Endothelial cell (in vitro differentiated cells): ENCODE results near the gene TBX4. TPM values are rescaled to one million over a fixed set of nuclear protein-coding genes. Genes with fewer than 3 reads are reported as not detected.

ENCODE experiments used
- DNase-seq: peaks from one replicate; pipeline ENCODE4 v3.0.0; 2021; ENCODE audit warnings: low spot score
- H3K27ac Mint-ChIP-seq: one replicate; pipeline ENCODE4 v1.8.0; 2021; ENCODE audit warnings: mixed read lengths, inconsistent platforms; ENCODE audit not compliant: unreplicated experiment
- H3K27me3 Mint-ChIP-seq: one replicate; pipeline ENCODE4 v1.8.0; 2021; ENCODE audit warnings: mild to moderate bottlenecking, moderate library complexity, mixed read lengths, inconsistent platforms; ENCODE audit not compliant: unreplicated experiment
- H3K36me3 Mint-ChIP-seq: one replicate; pipeline ENCODE4 v1.8.0; 2021; ENCODE audit warnings: mild to moderate bottlenecking, low read depth, mixed read lengths, inconsistent platforms; ENCODE audit not compliant: unreplicated experiment
- H3K4me1 Mint-ChIP-seq: one replicate; pipeline ENCODE4 v1.8.0; 2021; ENCODE audit warnings: mild to moderate bottlenecking, mixed read lengths, inconsistent platforms; ENCODE audit not compliant: unreplicated experiment
- H3K4me3 Mint-ChIP-seq: one replicate; pipeline ENCODE4 v1.8.0; 2021; ENCODE audit warnings: mild to moderate bottlenecking, mixed read lengths, inconsistent platforms; ENCODE audit not compliant: unreplicated experiment
- H3K9me3 Mint-ChIP-seq: one replicate; pipeline ENCODE4 v1.8.0; 2021; ENCODE audit warnings: mixed read lengths, inconsistent platforms; ENCODE audit not compliant: unreplicated experiment
- CTCF ChIP-seq: fragments of 200-600 bp; sonication (generic); IDR thresholded peaks from one replicate; pipeline ENCODE4 v1.5.0; 2021; ENCODE audit warnings: antibody characterized with exemption; ENCODE audit not compliant: unreplicated experiment
- total RNA-seq: library from RNA; stranded (reverse); fragmentation: NEBNext Ultra II Directional; extraction: Animal tissue kit (Norgen Biotek cat#: 25700); gene quantifications from one replicate; pipeline ENCODE4 v1.2.1, GENCODE V29; 2021; ENCODE audit not compliant: unreplicated experiment

The TBX4 gene
- total RNA-seq, 1 donor from 2014 or later: 1.1 TPM

- no peak overlapping the region for H3K4me3 Mint-ChIP-seq
Observed at GRCh38 chr17:61442136-61442775, 10.0 kb upstream of the TBX4 start.

GRCh38 chr17:61442878-61443474 lies 9.2 kb upstream of the TBX4 start:
- Mint-ChIP-seq H3K27me3 (peaks cover 2% of the 10 kb centered on the region), H3K4me1 (peaks cover 3% of the 10 kb centered on the region), H3K9me3 (no peaks in the 10 kb centered on the region), H3K27ac (no peak overlapping the region), H3K4me3 (no peak overlapping the region), H3K36me3 (peaks cover 4% of the 10 kb centered on the region)
- no peak for DNase-seq
- TF ChIP-seq CTCF: no peak

More at GRCh38 chr17:61442136-61442775, 10.0 kb upstream of the TBX4 start:
- H3K27ac Mint-ChIP-seq: no peak overlapping the region
- H3K27me3 Mint-ChIP-seq: peaks cover 2% of the 10 kb centered on the region
- DNase-seq: no peak
- peaks cover 3% of the 10 kb centered on the region for H3K4me1 Mint-ChIP-seq
- TF ChIP-seq CTCF: no peak
- peaks cover 4% of the 10 kb centered on the region for H3K36me3 Mint-ChIP-seq
- no peaks in the 10 kb centered on the region for H3K9me3 Mint-ChIP-seq

- Mint-ChIP-seq H3K36me3 (peaks cover 4% of the 10 kb centered on the region), H3K4me1 (peaks cover 3% of the 10 kb centered on the region), H3K27me3 (peaks cover 2% of the 10 kb centered on the region), H3K9me3 (no peaks in the 10 kb centered on the region), H3K4me3 (no peak overlapping the region), H3K27ac (no peak overlapping the region)
- TF ChIP-seq CTCF: no peak
- DNase-seq: no peak
Observed at GRCh38 chr17:61443475-61443882, 8.7 kb upstream of the TBX4 start.

- no peak for TF ChIP-seq CTCF
- DNase-seq: no peak
- Mint-ChIP-seq H3K27ac (no peak overlapping the region), H3K4me1 (peaks cover 3% of the 10 kb centered on the region), H3K9me3 (no peaks in the 10 kb centered on the region), H3K27me3 (peaks cover 2% of the 10 kb centered on the region), H3K36me3 (peaks cover 3% of the 10 kb centered on the region), H3K4me3 (no peak overlapping the region)
Observed at GRCh38 chr17:61444075-61444474, 8.1 kb upstream of the TBX4 start.

GRCh38 chr17:61444831-61445230 lies 7.4 kb upstream of the TBX4 start:
- Mint-ChIP-seq H3K27ac (no peak overlapping the region), H3K9me3 (no peaks in the 10 kb centered on the region), H3K4me3 (no peak overlapping the region), H3K27me3 (peaks cover 2% of the 10 kb centered on the region), H3K36me3 (no peaks in the 10 kb centered on the region), H3K4me1 (peaks cover 3% of the 10 kb centered on the region)
- DNase-seq: no peak
- TF ChIP-seq CTCF: no peak
